ENCODE data around the gene ZNF181.

GRCh38 chr19:34774857-34775256, 40.8 kb downstream of the ZNF181 start:
- TF ChIP-seq, protein P1, sequence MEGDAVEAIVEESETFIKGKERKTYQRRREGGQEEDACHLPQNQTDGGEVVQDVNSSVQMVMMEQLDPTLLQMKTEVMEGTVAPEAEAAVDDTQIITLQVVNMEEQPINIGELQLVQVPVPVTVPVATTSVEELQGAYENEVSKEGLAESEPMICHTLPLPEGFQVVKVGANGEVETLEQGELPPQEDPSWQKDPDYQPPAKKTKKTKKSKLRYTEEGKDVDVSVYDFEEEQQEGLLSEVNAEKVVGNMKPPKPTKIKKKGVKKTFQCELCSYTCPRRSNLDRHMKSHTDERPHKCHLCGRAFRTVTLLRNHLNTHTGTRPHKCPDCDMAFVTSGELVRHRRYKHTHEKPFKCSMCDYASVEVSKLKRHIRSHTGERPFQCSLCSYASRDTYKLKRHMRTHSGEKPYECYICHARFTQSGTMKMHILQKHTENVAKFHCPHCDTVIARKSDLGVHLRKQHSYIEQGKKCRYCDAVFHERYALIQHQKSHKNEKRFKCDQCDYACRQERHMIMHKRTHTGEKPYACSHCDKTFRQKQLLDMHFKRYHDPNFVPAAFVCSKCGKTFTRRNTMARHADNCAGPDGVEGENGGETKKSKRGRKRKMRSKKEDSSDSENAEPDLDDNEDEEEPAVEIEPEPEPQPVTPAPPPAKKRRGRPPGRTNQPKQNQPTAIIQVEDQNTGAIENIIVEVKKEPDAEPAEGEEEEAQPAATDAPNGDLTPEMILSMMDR (IDR thresholded peaks at IDR 0.05), result no peak
- TF ChIP-seq POLR2A (IDR thresholded peaks at IDR 0.05), result no peak
